D721Med (cell line): ENCODE measurements around the gene INPP4B.

Source experiments
- DNase-seq: peaks from one replicate; pipeline ENCODE4 v3.0.0; 2011; ENCODE audit warnings: low spot score; ENCODE audit not compliant: insufficient read length
- FAIRE-seq: peaks from 2 replicates; lab custom pipeline; 2011; peaks lifted over from hg19 to GRCh38; lab: Jason Lieb, UNC
- CTCF ChIP-seq: IDR thresholded peaks from 2 replicates; pipeline ENCODE4 v1.5.1; 2012; ENCODE audit warnings: mild to moderate bottlenecking, control low read depth; ENCODE audit not compliant: insufficient read depth; ENCODE audit errors: missing control alignments

Gene INPP4B

GRCh38 chr4:142168181-142168580, 677.9 kb downstream of the INPP4B start:
- DNase-seq (no peak), FAIRE-seq (no peak)
- no peak for TF ChIP-seq CTCF

- no peak for TF ChIP-seq CTCF
- FAIRE-seq = no peak
- no peak for DNase-seq
These were observed 681.2 kb downstream of the INPP4B start for GRCh38 chr4:142164767-142165500.

GRCh38 chr4:142161086-142161485, 685.0 kb downstream of the INPP4B start:
- FAIRE-seq = no peak
- no peak for DNase-seq
- no peak for TF ChIP-seq CTCF

GRCh38 chr4:142160509-142160908, 685.6 kb downstream of the INPP4B start:
- TF ChIP-seq CTCF = no peak
- DNase-seq (no peak), FAIRE-seq (no peak)

GRCh38 chr4:142158980-142159379, 687.1 kb downstream of the INPP4B start:
- no peak for DNase-seq
- no peak for TF ChIP-seq CTCF
- no peak for FAIRE-seq

- TF ChIP-seq CTCF = no peak
- no peak for FAIRE-seq
These were observed 689.8 kb downstream of the INPP4B start for GRCh38 chr4:142156256-142156655.

GRCh38 chr4:142155347-142155746, 690.8 kb downstream of the INPP4B start:
- TF ChIP-seq CTCF = no peak
- FAIRE-seq = no peak
- DNase-seq = no peak

More at GRCh38 chr4:142156256-142156655, 689.8 kb downstream of the INPP4B start:
- no peak for DNase-seq
